Cardiac ventricle fibroblast (primary cell): ENCODE results near the gene LY6G5B. TPM values are rescaled to one million over a fixed set of nuclear protein-coding genes. Genes with fewer than 3 reads are reported as not detected.

Source experiments
- total RNA-seq: library from RNA; depleted of rRNA; stranded (reverse); fragments of >200 nt; gene quantifications from 2 replicates; pipeline ENCODE4 v1.2.3, GENCODE V29; 2015

The LY6G5B gene, protein sequence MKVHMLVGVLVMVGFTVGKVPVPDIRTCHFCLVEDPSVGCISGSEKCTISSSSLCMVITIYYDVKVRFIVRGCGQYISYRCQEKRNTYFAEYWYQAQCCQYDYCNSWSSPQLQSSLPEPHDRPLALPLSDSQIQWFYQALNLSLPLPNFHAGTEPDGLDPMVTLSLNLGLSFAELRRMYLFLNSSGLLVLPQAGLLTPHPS
- 0.44 and 0.50 TPM in 2 replicates for total RNA-seq

DNA sequence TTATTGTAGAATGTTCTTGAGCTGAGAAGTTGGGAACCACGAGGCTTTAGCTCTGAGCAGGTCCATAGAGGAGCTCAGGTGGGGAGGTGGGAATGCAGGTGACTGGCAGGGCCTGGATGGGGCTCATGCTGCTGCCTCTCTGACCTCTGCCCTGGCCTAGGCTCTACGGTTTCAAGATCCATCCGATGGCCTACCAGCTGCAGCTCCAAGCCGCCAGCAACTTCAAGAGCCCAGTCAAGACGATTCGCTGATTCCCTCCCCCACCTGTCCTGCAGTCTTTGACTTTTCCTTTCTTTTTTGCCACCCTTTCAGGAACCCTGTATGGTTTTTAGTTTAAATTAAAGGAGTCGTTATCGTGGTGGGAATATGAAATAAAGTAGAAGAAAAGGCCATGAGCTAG is at the start of gene LY6G5B:
LY6G5B (plus strand) TSS at position 301 of the 400 bp plus-strand sequence. CDS start 975 bp downstream, outside the sequence.

DNA sequence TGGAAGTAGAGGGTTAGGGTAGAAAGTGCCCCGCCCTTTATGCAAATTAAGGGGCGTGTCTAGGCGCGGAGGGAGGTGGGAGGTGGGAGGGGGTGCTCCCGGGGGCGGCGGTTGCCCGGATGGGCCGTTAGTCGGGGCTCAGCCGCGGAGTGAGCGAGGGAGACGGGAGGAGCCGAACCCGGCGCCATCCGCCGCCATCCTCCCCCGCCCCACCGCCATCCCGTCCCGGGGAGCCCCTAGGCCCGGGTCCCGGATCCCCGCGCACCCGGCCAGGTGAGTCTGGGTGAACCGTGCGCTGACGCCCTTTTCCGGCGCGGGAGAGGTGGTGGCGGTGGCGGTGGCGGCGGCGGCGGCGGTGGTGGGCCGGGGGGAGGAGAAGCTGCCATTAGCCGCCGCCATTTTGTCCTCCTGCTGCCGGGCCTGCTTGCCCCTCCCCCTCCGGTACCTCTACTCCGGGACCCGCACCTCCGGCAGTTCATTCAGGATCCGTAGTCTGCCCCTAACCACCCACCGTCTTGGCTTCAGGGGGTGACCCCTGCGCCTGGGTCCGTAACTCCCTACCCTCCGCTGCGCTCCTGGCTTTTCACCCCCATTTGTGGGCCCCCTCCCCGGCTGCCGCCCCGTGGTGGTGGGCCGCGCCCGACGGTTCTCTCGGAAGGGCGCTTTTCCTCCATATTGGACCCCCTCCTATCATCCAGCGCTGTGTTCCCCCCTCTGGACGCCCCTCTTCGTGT is 49.0 kb upstream of the LY6G5B start, which contains the start of gene PRRC2A:
PRRC2A (plus strand) TSS at position 130 of the 734 bp plus-strand sequence. CDS start 2,075 bp downstream, outside the sequence.

DNA sequence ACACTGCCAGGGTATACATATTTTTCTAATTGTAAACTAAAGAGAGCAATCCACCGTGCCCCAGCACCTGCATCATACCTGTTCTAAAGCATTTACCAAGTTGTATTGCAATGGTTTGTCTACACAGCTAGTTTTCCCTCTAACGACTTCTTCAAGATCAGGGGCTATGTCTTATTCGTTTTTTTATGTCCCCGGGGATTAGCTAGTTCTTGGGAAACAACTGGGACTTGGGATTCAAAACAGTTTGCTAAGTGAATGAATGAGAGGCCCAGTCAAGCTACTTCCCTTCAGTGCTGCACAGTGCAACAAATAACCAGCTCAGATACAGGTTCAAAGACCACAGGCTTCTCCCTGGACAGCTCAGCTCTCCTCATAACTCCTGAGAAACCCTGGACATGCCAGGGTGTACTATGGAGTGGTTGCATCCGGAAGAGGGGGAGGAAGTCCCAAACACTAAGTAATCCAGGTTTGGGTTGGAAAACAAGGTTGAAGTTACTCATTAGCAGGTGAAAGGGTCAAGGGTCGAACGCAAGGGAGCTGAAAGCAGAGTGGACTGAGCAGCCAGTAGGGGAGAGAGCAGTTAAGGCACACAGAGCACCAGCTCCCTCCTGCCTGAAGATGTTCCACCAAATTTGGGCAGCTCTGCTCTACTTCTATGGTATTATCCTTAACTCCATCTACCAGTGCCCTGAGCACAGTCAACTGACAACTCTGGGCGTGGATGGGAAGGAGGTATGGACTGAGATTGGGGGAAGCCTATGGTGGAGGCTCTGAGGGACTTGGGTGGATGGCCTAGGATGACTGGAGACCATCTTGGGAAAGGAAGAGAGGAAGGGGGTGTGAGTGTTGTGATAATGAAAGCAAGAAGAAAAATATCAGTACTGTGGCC is 14.2 kb upstream of the LY6G5B start, which contains the start of gene APOM:
APOM (plus strand) TSS at position 546 of the 889 bp plus-strand sequence; CDS start at position 619, 73 bp downstream.

DNA sequence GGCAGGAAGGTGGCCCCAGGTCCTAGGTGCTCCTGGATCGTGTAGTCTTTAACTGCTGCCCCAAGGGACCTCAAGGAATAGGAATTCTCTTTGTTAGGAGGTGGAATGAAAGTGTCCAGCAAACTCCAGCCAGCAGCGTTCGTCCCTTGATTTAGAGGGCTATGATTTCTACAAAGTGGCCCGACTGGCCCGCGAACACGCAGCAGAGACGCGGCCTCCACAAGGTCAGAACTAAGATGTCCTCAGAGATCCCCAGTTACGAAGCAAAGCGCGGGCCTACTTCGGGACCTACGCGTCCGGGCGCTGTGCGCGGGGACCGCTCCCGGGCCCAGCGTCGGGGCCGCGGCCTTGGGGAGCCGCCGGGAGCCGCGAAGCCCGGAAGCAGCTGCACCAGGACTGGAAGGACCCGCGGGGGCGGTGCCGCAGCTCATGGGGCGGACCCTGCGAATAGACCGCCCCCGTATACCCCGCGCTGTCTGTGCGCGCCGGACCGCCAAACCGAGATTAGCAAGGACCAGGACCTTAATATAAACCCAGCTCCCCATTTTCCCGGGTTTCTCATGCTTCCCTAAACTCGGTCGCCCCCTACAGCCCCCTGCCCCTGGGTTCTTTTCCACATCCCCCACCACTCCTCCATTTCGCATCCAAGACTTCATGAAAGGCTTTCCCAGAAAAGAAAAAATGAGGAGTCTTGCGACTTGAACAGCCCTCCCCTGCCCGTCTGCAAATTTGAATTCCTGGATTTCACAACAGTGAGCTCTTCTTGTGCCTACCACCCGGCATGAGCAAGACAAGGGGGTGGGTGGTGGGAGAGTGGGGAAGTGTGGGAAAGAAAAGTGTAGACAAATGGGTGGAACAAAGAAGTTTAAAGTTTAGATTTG is 9.2 kb upstream of the LY6G5B start, which contains the start of gene C6orf47:
C6orf47 (minus strand) TSS at position 398 of the 881 bp plus-strand sequence. CDS start 831 bp downstream, outside the sequence.

DNA sequence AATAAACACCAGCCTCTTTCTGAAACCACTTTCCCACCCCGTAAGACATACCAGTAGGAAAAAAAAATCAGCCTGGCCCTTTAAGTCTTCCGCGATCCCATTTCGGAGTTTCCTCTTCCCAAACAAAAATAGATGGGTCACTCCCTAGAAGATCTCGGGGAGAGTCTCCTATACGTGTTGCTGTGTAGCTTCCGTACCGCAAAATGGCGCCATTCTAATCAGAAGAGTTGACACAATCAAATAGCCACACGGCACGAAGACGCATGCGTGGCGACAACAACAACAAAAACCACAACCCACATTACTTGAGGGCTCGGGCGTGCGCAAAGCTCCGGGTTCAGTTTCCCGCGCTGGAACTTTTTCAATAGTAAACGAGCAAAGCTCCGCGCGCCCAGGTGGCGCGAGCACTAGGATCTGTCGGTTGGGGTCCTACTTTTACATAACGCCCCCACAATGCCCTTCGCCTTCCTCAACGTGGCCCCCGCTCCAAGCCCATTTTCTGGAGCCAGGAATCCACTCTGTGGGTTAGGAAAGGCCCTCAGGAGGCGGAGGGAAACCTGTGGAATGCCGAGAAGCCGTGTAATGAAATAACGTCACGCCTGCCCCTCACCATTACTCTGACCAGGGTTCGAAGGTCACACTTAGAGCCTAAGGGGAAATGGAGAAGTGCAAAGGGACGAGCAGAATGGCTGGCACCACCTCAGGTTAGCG is 4.8 kb upstream of the LY6G5B start, which contains the start of gene GPANK1:
GPANK1 (minus strand) TSS at position 208 of the 711 bp plus-strand sequence. CDS start 519 bp downstream, outside the sequence.

DNA sequence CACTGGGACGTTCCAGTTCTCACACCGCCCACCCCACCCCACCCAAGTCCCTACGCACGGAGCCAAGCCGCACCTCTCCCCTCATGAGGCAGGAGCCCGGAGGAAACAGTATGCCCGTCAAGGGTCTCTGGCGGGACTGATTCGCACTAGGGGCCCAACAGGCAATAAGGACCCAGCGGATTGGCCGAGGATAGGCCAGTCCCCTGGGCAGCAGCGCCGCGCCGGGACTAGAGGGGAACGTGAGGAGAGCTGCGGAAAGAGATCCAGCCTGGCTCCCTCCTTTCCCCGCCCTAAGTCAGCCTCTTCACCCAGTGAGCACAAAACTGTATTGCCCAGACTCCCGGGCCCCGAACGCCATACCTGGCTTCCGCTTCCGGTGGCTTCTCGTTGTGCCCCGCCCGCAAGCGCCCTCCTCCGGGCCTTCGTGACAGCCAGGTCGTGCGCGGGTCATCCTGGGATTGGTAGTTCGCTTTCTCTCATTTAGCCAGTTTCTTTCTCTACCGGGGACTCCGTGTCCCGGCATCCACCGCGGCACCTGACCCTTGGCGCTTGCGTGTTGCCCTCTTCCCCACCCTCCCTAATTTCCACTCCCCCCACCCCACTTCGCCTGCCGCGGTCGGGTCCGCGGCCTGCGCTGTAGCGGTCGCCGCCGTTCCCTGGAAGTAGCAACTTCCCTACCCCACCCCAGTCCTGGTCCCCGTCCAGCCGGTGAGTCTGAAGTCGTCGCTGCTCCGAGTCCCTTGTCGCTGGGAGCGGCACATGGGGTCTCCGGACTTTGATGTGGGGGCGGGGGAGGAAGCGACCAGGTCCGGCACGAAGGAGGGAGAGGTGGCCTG is 4.1 kb upstream of the LY6G5B start, which contains the start of gene CSNK2B:
CSNK2B (plus strand) TSS at position 580 of the 836 bp plus-strand sequence. CDS start 752 bp downstream, outside the sequence.

DNA sequence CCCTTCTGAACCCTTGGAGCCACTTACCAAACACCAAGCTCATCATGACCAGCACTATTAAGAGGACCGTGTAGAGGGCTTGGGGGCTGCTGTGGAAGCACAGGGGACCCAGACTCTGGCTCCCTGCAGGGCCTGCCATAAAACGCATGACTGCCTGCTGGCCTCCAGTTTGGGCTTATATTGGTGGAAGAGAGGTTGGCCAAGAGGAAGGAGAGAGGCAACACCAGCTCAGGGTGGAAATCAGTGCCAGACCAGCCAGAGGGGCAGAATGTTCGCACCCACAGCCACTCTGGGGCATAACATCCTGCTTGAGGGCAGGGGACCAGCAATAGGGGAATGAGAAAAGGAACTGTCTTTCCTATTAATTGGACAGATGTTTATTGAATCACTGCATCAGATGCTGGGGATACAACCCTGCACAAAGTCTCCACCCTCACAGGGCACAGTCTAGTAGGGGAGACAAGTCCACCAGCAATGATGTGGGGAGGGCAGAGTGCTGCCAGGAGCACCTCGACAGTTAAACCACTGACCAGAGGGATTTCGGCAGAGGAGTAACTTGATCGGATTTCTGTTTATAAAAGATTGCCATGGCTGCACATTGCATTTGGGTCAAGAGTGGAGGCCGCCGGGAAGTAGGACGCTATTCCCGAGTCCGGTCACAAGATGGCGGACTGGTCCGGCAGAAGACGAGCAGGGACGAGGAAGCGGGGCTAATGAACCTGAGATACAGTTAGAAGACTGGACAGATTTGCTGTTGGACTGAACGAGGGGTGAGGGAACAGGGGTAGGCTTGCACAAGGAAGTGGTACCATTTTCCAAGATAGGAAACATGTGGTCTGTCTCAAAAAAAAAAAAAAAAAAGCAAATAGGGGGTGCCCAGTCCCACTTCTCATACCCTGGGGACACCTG is 10.7 kb downstream of the LY6G5B start, which contains the start of gene LY6G5C:
LY6G5C (minus strand) TSS at position 842 of the 909 bp plus-strand sequence; CDS start at position 148, 694 bp downstream.

DNA sequence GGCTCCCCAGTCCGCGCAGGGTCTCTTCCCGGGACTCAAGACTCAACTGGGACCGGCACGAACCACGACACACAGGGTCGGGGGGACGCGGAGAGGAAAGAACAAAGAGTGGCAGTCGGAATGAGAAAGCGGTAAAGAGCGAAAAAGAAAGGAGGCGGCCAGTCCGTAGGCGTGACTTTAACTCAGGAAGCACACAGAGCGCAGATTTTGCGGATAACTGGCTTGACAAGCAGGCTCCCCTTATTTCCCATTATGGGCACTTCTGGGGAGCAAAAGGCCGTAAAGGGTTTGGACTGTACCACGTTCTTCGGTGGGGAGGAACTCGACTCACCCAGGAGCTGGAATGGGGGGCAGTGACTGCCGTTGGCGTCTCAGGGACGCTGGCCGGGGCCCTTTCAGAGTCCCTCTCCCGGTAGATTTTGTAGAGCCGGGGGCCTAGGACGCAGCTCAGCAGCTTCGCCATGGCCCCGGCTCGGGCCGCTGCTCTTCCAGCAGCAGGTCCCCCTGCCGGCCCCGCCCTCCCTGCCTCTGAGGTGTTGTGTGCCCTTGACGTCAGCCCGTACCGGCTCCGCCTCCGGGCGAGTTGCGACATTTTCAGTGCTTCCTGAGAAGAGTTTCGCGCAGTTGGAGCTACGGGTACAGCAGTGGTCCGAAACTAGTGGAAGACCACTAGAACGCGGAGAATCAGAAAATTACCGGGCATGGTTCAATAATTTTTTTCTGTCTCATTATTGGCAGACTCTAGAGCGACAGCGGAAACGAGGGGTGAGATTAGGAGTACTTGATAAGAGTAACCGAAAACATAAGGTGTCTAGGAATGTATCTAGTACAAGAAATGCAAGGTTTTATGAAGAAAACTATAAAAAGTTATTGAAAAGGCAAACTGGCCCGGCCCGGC is 33.3 kb downstream of the LY6G5B start, which contains the start of gene ABHD16A:
ABHD16A (minus strand) TSS at position 506 of the 898 bp plus-strand sequence; CDS start at position 463, 43 bp downstream.

DNA sequence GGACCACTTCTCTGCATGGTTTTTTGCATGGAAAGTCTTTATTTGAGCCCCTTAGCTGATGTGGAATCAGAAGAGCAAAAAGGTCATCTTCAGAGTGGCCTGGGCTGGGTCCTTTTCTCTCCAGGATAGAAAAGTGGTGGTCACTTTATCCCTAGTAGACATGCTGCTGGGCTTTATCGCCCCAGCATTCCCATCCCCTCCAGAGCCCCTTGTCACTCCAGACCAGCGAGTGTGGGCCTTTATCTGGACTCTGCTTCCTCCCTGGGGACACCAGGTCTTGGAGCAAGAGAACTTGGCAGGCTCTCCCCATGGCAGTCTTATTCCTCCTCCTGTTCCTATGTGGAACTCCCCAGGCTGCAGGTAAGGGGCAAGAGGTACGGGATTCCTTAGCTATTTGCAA is 36.8 kb downstream of the LY6G5B start, which contains the start of gene LY6G6F:
LY6G6F (plus strand) TSS at position 268 of the 400 bp plus-strand sequence; CDS start at position 309, 41 bp downstream.

DNA sequence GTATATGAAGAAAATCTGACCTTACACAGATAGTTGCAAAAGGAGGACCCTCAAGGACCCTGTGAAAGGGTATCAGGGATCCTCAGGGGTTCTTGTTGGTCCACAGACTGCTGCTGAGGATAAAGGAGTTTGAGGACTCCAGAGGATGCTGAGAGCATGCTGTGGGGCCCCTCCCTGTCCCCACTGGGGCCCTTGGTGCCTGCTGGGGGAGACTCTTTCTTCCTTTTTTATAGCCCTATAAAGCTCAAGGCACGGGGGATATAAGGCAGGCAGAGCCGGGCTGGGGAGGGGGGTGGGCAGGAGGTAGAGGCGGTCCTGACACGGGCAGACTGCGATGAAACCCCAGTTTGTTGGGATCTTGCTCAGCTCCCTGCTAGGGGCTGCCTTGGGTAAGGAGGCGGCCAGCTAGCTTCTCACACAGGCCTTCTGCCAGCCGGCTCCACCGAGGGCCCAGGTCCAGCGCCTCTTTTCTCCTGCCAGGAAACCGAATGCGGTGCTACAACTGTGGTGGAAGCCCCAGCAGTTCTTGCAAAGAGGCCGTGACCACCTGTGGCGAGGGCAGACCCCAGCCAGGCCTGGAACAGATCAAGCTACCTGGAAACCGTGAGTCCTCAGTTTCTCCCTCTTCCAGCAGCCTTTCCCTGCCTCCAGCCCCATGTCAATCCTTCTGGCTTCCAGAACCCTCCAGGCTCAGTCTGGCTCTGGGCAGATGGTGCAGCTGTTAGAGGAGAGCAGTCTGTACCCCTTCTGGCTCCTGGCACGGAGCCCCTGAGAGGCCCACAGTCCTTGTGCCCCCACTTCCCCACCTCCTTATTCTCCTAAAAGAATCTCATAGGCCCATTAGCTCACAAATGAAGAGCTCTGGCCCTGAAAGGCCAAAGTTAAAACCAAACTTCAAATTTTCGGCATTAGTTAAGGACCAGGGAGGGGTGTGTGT is 45.5 kb downstream of the LY6G5B start, which contains the start of gene LY6G6D:
LY6G6D (plus strand) TSS at position 327 of the 937 bp plus-strand sequence; CDS start at position 335, 8 bp downstream.

DNA sequence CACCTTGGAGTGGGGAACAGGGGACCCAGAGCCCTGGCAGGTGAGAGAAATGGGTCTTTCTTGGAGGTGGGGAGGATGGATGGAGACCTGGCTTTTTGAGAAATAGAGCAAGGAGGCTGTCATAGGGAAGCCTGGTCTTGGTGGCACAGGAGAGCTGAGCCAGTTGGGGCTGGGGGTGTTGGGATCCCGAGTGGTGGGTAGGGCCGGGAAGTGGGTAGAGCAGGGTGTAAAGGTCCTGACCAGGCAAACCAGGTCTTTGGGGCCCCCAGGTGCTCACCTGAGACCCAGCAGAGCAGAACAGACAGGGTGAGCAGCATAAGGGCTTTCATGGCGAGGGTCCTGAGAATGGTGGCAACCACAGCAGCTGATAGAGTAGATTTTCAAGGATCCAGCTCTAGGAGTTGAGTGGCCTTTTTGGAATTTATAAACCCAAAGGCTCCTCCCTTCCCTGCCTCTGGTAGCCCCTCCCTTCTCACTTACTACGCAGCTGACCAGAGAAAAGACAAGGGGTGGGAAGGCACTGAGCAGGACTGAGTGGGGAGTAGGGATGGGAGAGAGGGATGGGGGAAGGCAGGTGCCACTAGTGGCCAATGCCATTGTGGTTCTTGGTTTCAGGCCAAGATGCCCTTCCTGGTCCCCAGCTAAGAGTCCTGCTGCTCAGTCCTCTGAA is 51.7 kb downstream of the LY6G5B start, which contains the start of gene LY6G6C:
LY6G6C (minus strand) TSS at position 396 of the 670 bp plus-strand sequence; CDS start at position 329, 67 bp downstream.

